ENCODE measurements around the gene COG7. TPM values are rescaled to one million over a fixed set of nuclear protein-coding genes. Genes with fewer than 3 reads are reported as not detected.

COG7 gene
- total RNA-seq, 1 experiment from 2014 or later, result 13.5 TPM

GRCh38 chr16:23374721-23375510 is 78.1 kb downstream of the COG7 start:
- CTCF ChIA-PET, result interaction anchor here (0.5 kb wide), 1 partner anchor 239 kb away, joined by 3 read pairs; no protein-coding TSS in a partner anchor
- Histone ChIP-seq H3K36me3 (ENCODE audit: low read depth, low read length) (no peaks in the 10 kb centered on the region), H3K27me3 (ENCODE audit: low read length) (no peaks in the 10 kb centered on the region), H3K9me2 (replicated peaks; ENCODE audit: low read length) (no peaks in the 10 kb centered on the region), H3K4me2 (ENCODE audit: low read length) (no peak overlapping the region), H3K9ac (ENCODE audit: low read length) (no peak overlapping the region), H3K4me3 (ENCODE audit: low read length) (no peak overlapping the region), H4K20me1 (ENCODE audit: low read length) (no peaks in the 10 kb centered on the region), H3K27ac (ENCODE audit: low read length) (no peak overlapping the region), H2AFZ (ENCODE audit: low read length) (no peak overlapping the region), H3K79me2 (ENCODE audit: low read length) (no peaks in the 10 kb centered on the region), H3F3A (ENCODE audit: low read length, unreplicated experiment) (no peaks in the 10 kb centered on the region), H3K4me1 (ENCODE audit: insufficient read depth, low read length) (no peaks in the 10 kb centered on the region), H3K9me3 (ENCODE audit: low read length) (no peaks in the 10 kb centered on the region)
- DNase-seq (peak; percentile 35), ATAC-seq (peak; percentile 71)
- intact Hi-C loops (cut with micrococcal nuclease), result no loop called here
- POLR2A ChIA-PET (ENCODE audit: unreplicated experiment), result no interaction called here
- TF ChIP-seq EZH2 (IDR thresholded peaks at IDR 0.05; ENCODE audit: low read length, unreplicated experiment), result no peak
- TF ChIP-seq EZH2phosphoT487 (IDR thresholded peaks at IDR 0.05; ENCODE audit: borderline replicate concordance, low read length), result no peak
- TF ChIP-seq CTCF (conservative IDR thresholded peaks at IDR 0.05; ENCODE audit: low read depth, low read length), result no peak
- BruUV-seq (replicated peaks), result no TSS peak

- Histone ChIP-seq H3K4me1 (ENCODE audit: insufficient read depth, low read length) (peaks cover 8% of the 10 kb centered on the region), H2AFZ (ENCODE audit: low read length) (no peak overlapping the region), H3K79me2 (ENCODE audit: low read length) (no peaks in the 10 kb centered on the region), H3K27ac (ENCODE audit: low read length) (no peak overlapping the region), H3F3A (ENCODE audit: low read length, unreplicated experiment) (no peaks in the 10 kb centered on the region), H3K36me3 (ENCODE audit: low read depth, low read length) (no peaks in the 10 kb centered on the region), H3K4me3 (ENCODE audit: low read length) (no peak overlapping the region), H3K9me3 (ENCODE audit: low read length) (no peaks in the 10 kb centered on the region), H3K4me2 (ENCODE audit: low read length) (no peak overlapping the region), H4K20me1 (ENCODE audit: low read length) (no peaks in the 10 kb centered on the region), H3K9me2 (replicated peaks; ENCODE audit: low read length) (no peaks in the 10 kb centered on the region), H3K9ac (ENCODE audit: low read length) (no peak overlapping the region), H3K27me3 (ENCODE audit: low read length) (no peaks in the 10 kb centered on the region)
- intact Hi-C loops (cut with micrococcal nuclease), result no loop called here
- CTCF ChIA-PET, result no interaction called here
- DNase-seq, result no peak
- no TSS peak for BruUV-seq (replicated peaks)
- no peak for ATAC-seq
- POLR2A ChIA-PET (ENCODE audit: unreplicated experiment), result no interaction called here
- TF ChIP-seq CTCF (conservative IDR thresholded peaks at IDR 0.05; ENCODE audit: low read depth, low read length) (no peak), EZH2phosphoT487 (IDR thresholded peaks at IDR 0.05; ENCODE audit: borderline replicate concordance, low read length) (no peak), EZH2 (IDR thresholded peaks at IDR 0.05; ENCODE audit: low read length, unreplicated experiment) (no peak)
Observed at GRCh38 chr16:23373436-23374219, 79.4 kb downstream of the COG7 start.

- intact Hi-C loops (cut with micrococcal nuclease), result no loop called here
- Histone ChIP-seq H3K9me3 (ENCODE audit: low read length) (no peaks in the 10 kb centered on the region), H2AFZ (ENCODE audit: low read length) (no peak overlapping the region), H3K27ac (ENCODE audit: low read length) (no peak overlapping the region), H3K27me3 (ENCODE audit: low read length) (no peaks in the 10 kb centered on the region), H3K4me3 (ENCODE audit: low read length) (no peak overlapping the region), H4K20me1 (ENCODE audit: low read length) (no peaks in the 10 kb centered on the region), H3K4me1 (ENCODE audit: insufficient read depth, low read length) (peaks cover 15% of the 10 kb centered on the region), H3K79me2 (ENCODE audit: low read length) (no peaks in the 10 kb centered on the region), H3K36me3 (ENCODE audit: low read depth, low read length) (no peaks in the 10 kb centered on the region), H3K4me2 (ENCODE audit: low read length) (no peak overlapping the region), H3F3A (ENCODE audit: low read length, unreplicated experiment) (no peaks in the 10 kb centered on the region), H3K9ac (ENCODE audit: low read length) (no peak overlapping the region), H3K9me2 (replicated peaks; ENCODE audit: low read length) (no peaks in the 10 kb centered on the region)
- no TSS peak for BruUV-seq (replicated peaks)
- DNase-seq (no peak), ATAC-seq (no peak)
- POLR2A ChIA-PET (ENCODE audit: unreplicated experiment), result no interaction called here
- TF ChIP-seq CTCF (conservative IDR thresholded peaks at IDR 0.05; ENCODE audit: low read depth, low read length) (no peak; the same call in 1 of the 2 replicates), EZH2phosphoT487 (IDR thresholded peaks at IDR 0.05; ENCODE audit: borderline replicate concordance, low read length) (no peak), EZH2 (IDR thresholded peaks at IDR 0.05; ENCODE audit: low read length, unreplicated experiment) (no peak)
- CTCF ChIA-PET, result no interaction called here
Observed at GRCh38 chr16:23371368-23371767, 81.6 kb downstream of the COG7 start.
